GM21723 (cell line): Measurements from ENCODE around the gene HID1.

Source experiments
- ATAC-seq: cut with Tn5 transposase; IDR thresholded peaks from one replicate; pipeline ENCODE4 v1.9.1; 2021; ENCODE audit warnings: mild to moderate bottlenecking, moderate library complexity; ENCODE audit not compliant: unreplicated experiment

The HID1 gene

DNA sequence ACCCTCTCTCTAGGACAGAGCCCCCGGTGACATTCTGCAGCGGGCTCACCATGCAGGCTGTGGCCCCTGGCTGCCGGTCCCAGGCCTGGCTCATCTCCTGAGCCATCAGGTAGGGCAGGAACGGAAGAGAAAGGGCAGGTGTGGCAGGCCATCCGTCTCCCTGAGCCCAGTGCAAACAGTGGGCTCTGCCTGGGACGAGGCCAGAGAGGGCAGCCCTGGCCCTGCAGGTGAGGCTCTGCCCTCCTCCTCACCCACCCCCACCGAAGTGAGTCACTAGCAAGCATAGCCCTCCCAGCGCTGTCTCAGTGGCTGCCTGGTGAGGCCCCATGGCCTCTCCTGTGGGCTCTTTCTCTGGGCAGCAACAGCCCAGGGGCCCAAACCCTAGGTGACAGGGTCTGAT lies 22.4 kb downstream of the HID1 start:
- no peak for ATAC-seq

DNA sequence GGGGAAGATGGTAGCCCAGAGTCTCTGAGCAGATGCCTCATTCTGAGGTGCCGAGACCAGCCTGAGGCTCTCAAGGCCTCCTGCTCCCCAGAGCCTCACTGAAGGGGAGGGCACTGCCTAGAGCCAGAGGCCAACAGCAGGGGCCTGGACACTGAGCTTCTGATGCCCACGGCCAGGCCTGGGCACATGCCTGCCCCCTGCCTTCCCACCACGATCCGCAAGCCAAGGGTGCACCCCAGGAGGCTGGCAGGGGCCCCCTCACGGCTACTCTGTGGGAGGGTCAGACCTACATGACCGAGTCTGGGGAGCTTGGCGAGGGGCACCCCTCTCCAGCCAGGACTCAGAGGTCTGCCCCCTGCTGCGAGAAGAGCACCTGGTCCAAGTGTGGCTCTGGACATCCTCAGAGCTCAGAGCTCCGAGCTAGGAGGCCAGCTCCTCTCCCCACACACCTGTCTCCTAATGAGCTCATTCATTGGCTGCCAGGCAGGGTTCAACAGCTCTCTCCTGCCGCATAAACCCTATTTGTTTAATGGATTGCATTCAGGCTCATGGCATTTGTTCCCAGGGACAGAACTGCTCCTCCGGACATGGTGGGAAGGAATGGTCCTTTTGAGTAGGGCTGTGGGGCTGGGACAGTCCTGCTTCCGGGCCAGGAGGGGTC lies 23.0 kb downstream of the HID1 start:
- ATAC-seq, result no peak

DNA sequence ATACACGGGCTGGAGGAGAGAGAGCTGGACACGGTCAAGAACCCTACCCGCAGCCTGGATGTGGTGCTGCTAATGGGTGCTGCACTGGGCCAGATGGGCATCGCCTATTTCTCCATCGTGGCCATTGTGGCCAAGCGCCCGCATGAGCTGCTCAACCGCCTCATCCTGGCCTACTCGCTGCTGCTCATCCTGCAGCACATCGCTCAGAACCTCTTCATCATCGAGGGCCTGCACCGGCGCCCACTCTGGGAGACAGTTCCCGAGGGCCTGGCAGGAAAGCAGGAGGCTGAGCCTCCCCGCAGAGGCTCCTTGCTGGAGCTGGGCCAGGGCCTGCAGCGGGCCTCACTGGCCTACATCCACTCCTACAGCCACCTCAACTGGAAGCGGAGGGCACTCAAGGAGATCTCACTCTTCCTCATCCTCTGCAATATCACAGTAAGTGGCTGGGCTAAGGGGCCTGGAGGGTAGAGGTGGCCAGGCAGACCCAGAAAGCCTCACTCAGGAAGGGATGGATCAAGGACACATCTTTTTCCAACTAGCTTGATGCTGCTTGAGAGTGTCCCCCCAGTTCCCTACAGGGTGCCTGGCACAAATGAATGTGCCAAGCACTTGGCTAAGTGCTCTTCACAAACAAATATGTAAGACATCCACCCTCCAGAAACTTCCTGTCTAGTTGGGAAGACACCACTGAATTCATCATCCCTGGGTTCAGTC lies 25.4 kb downstream of the HID1 start:
- ATAC-seq, result no peak

DNA sequence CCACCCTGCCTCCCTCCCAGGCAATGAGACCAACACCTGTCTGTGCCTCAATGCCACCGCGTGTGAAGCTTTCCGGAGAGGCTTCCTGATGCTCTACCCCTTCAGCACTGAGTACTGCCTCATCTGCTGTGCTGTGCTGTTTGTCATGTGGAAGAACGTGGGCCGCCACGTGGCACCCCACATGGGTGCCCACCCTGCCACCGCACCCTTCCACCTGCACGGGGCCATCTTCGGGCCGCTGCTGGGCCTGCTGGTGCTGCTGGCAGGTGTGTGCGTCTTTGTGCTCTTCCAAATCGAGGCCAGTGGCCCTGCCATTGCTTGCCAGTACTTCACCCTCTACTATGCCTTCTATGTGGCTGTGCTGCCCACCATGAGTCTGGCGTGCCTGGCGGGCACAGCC lies 25.9 kb downstream of the HID1 start:
- ATAC-seq, result no peak

DNA sequence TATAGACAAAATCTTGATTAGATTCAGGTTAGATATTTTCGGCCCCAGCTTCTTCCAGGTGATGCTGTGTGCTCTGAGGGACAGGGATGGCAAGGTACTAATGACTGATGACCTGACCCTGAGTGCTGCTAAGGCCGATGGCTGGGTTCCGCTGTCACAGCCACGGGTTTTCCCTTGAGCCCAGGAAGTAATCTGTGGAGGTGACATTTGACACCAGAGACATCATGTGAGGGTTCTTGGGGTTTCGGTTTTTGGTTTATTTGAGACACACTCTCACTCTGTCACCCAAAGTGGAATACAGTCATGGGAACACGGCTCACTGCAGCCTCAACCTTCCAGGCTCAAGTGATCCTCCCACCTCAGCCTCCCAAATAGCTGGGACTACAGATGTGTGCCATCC lies 27.0 kb downstream of the HID1 start:
- peak; percentile 69 for ATAC-seq

DNA sequence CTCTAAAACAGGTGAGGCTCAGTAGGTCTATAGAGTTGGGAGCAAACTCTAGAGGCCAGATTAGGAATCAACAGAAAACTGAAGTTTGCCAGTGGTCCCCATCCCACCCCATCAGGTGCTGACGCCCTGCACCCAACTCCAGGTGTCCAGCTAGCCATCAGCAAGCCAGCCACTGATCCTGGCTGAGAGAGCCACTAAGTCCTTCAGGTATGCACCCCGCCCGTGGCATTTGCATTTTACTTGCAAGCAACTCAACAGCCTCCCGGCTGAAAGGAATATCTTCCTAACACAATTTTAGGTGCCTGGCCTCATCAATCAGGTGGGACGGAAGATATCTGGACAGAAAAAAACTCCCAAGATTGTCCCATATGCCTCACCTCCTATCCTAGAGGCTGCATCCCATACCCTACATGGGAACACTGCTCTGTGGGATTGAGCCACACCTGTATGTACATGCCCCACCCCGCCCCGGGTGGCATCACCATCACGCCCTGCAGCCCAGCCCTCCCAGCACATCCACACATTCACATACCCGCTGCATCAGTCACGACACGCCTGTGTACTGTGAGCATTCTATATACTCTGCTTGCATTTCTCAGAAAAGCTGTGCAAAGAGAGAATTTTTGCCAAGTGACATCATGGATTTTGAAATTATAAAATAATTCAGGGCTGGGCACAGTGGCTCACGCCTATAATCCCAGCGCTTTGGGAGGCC lies 28.6 kb downstream of the HID1 start:
- ATAC-seq, result no peak

DNA sequence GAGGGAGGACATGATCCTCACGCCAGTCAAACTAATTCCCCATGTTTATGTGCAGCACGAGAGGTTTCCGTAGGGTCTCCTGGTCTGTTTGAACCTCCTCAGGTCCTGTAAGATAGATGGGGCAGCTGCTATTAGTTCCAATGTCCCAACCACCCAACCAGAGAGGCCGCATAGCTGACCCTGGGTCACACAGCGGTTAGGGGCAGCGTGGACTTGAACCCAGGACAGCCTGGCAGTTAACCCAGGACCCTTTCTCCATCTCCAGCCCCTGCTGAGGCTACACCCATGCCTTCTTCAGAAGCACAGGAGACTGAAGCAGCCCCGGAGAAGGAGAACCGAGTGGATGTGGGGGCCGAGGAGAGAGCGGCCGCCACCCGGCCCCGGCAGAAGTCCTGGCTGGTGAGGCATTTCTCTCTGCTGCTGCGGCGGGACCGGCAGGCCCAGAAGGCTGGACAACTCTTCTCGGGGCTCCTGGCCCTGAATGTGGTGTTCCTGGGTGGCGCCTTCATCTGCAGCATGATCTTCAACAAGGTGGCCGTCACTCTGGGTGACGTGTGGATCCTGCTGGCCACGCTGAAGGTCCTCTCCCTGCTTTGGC lies 31.3 kb downstream of the HID1 start:
- ATAC-seq, result no peak

DNA sequence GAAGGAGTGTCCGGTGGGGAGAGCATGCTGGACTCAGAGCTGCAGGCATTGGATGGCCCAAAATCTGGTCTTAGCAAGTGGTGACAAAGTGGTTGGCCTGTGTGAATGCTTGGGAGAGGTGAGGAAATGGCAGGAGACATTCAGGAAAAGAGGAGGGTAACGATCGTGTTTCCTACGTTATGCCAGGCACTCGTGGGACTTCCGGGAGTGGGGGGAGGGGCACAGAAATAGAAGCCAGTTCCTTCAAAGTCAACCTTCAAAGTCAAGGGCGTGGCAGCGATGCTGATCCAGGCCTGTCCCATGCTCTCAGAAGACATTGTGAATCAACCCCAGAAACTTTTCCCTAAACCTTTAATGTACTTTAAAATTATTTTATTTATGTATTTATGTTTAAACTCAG lies 33.0 kb downstream of the HID1 start:
- ATAC-seq, result no peak

DNA sequence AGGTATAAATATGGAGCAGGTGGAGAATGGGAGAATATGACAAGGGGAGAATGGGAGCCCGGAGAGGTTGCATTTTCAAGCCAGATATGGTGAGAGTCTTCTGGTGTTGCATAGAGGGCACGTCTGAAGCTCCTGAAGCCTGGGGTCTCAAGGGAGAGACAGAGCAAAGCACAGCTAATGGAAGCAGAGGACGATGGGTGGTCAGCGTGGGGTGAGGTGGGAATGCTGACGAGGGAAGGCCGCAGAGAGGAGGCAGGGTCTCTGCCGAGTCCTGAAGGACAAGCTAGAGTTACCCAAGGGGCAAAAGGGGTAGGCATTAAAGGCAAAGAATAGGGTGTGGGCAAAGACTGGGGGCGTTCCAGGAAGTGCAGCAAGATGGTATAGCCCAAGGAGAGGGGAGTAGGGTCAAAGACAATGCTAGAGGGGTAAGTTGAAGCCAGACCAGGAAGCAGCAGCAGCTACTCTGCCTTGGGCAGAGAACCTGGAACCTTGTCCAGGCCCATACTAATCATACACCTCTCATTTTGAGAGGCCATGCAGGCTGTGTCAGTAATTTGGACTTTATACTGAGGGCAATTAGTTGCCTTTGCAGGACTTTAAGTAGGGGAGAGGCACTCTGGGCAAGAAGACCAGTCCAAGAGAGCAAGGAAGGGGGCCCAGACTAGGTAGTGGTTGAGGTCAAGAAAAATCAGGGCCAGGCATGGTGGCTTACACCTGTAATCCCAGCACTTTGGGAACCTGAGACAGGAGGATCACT lies 34.2 kb downstream of the HID1 start:
- no peak for ATAC-seq

DNA sequence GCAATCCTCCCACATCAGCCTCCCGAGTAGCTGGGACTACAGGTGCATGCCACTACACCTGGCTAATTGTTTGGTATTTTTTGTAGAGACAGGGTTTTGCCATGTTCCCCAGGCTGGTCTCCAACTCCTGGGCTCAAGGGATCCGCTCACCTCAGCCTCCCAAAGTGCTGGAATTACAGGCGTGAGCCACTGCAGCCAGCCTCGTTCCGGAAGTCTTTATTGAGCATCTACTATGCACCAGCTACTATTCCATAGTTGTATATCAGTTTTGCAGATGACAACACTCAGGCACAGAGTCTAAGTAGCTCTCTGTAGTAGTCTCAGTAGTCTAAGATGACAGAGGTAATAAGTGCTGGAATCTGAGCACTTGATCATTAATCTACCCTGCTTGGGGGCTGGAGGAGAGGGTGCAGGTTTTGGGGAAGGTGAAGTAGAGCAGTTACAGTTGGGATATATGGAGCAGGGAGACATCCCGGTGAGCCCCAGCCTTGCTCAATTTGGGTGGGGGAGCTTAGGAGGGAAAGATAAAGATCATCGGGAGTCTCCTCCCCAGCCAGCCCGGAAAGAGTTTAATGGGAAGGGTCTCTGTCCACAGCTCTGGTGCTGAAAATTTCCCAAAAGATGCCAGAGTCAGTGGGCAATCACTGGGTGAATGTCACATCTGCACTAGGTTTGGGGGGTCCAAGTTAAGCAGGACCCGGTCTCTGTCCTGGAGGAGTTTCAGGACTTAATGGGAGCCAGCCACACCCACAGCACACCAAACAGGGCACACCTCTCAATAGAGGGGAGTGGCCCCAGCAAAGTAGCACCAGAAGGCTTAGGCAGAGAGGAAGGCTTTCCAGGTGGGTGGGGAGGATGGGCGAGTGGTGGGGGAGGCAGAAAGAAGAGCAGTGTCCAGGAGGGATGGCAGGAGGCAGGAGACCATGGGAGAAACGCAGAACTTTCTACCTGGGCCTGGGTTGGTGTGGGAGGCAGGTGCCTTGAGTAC lies 35.2 kb downstream of the HID1 start:
- ATAC-seq, result no peak

DNA sequence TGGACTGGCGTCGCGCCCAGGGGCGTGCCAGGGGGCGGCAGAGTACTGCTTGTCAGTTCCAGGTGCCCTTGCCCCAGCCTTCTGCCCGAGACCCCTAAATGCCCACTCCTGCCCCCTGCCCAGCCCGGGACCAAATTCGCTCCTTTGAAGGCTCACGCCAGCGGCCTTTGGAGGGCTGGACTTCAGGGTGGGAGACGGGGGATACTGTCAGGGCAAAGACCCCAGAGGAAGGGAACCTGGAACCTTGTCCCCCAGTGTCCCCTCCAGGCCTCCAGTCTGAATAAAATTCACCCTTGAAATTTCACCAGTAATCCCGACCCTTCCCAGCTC lies 36.1 kb downstream of the HID1 start:
- no peak for ATAC-seq

DNA sequence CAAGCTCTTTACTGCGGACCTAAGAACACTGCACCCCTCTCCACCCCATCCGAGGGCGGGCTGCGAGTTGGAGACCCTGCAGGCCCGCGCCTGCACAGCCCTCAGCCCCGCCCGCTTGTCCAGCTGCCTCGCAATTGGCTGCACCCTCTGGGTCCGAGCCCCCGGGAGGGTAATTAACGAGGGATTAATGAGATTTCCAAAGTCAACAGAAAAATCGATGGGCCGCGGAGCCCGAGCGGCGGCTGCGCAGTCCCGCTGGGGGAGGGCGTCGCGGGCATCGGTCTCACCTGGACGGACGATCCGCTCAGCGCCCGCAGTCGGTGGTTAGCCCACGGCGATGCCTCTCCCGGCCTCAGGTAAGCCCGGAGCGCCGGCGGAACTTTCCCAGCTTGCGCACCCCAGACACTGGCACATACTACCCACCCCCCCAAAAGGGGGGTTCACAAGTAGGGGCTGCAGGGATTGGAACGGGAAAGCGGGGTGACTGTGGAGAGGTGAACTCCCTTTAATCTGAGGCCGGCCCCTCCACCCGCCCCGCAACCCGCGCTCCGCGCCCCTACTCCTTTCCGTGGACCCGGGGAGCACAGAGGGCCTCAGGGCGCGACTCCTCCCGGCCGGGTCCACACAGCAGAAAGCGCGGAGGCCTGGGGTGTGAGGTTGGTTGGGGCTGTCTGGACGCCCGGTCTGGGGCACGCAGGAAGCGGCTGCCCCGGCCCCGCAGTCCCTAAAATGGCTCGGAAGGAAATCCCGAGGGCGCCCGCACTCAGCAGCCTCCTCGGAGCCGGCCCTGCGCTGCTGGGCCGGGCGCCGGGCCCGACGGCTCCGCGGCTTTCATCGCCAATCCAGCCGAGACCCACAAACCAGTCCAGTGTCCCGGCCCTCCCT lies 36.7 kb downstream of the HID1 start, which contains the start of gene OTOP3:
Gene OTOP3, plus strand, starts transcription at position 314 of the 885 bp plus-strand sequence. Its CDS starts 24 bp downstream, at position 338.
- no peak for ATAC-seq

DNA sequence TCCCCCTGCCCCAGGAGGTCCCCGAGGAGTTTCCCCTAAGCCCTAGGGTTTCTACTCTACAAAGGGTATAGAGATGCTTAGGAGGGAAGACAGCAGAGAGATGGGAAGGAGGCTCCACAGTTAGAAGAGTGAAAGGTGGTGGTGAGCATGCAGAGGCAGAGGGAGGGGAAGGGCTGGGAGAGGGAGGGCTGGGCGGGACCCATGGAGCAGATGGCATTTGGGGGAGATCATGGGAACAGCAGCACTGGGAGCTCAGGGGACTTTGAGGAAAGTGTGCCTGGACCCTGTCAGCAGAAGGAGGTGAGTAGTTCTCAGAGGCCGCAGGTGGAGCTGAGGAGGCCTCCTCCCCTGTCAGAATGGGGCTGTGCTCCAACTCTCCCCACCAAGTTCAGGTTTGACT lies 37.5 kb downstream of the HID1 start:
- ATAC-seq, result no peak

DNA sequence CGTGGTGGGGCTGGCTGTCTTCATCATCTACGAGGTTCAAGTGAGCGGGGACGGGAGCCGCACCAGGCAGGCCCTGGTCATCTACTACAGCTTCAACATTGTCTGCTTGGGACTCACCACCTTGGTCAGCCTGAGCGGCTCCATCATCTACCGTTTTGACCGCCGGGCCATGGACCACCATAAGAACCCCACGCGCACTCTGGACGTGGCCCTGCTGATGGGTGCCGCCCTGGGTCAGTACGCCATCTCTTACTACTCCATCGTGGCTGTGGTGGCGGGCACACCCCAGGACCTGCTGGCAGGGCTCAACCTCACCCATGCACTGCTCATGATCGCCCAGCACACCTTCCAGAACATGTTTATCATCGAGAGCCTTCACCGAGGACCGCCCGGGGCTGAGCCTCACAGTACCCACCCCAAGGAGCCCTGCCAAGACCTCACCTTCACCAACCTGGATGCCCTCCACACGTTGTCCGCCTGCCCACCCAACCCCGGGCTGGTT lies 42.0 kb downstream of the HID1 start:
- ATAC-seq, result no peak

DNA sequence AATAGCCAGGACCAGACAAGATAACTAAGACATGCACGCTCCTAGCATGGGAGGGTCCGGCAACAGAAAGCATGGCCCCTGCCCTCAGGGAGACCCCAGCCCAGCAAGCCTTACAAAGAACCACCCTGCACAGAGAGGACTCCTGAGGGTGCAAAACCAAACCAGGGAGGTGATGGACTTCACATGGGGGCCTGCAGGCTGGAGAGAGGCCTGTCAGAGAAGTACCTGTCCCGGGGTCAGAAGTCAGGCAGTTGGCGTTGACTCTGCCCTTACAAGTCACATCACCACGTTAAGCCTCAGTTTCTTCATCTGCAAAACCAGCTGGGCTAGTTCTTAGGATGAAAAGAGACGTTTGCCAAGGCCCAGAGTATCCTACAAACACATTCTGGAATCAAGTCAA lies 43.8 kb downstream of the HID1 start:
- no peak for ATAC-seq

DNA sequence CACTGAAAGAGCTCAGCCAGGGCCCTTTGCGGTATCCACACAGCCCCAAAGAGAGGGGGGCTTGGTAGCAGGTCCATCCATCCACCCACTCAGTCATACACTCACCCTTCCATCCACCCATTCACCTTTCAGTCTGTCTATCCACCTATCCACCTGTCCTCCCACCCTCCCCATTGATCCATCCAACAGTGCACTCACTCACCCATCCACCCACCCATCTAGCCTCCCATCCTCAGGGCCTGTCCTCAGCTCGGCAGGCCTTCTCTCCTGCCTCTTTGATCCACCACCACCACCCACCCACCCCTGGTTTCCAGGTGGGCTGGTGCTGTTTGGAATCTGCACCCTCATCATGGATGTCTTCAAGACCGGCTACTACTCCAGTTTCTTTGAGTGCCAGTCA lies 47.3 kb downstream of the HID1 start:
- ATAC-seq, result no peak

DNA sequence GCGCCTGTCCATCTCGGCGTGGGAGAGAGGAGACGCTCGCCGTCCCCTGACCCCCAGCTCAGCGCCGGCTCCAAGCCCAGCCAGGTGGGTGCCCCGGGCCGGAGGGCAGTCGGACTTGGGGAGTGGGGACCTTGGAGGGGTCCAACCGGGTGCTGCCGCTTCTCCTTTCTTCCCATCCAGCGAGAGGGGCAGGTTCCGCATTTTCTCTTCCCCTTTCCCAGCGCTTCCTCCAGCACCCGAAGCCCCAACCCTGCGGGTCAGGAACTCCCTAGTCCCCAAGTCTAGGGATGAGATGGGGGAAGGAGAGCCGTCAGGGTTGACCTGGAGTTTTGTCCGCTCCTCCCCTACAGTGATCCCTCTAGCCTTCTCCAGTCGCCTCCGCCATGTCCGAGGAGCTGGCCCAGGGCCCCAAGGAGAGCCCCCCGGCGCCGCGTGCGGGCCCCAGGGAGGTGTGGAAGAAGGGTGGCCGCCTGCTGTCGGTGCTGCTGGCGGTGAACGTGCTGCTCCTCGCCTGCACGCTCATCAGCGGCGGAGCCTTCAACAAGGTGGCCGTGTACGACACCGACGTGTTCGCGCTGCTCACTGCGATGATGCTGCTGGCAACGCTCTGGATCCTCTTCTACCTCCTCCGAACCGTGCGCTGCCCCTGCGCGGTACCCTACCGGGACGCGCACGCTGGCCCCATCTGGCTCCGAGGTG lies 48.2 kb downstream of the HID1 start, which contains the start of gene OTOP2:
Gene OTOP2, plus strand, starts transcription at position 24 of the 699 bp plus-strand sequence. Its CDS starts 360 bp downstream, at position 384.
- ATAC-seq, result no peak
